ENCODE data around the gene ZSCAN10.

The ZSCAN10 gene

GRCh38 chr16:3120435-3120834 is 21.3 kb upstream of the ZSCAN10 start:
- peaks cover 14 to 25% of the 10 kb centered on the region in 2 donors for H3K36me3 ChIP-seq (ENCODE audit: control insufficient read depth in 1 of 2, insufficient read depth in 2 of 2, low read length in 2 of 2)
- no peaks in the 10 kb centered on the region for H3K9me3 ChIP-seq (ENCODE audit: control insufficient read depth in 1 of 2, low read length in 2 of 2)
- H3K27ac ChIP-seq (ENCODE audit: low read depth, low read length), result no peak overlapping the region
- H3K9ac ChIP-seq (ENCODE audit: low read depth in 1 of 2, low read length in 2 of 2), result no peak overlapping the region
- H3K4me1 ChIP-seq (ENCODE audit: control insufficient read depth in 1 of 2, insufficient read depth in 2 of 2, low read length in 2 of 2), result peaks cover 0 to 6% of the 10 kb centered on the region in 2 donors
- H3K27me3 ChIP-seq (ENCODE audit: control insufficient read depth in 1 of 2, insufficient read depth in 2 of 2, low read length in 2 of 2), result no peaks in the 10 kb centered on the region
- no peak overlapping the region for H3K4me3 ChIP-seq (ENCODE audit: low read depth in 1 of 2, low read length in 2 of 2)

DNA sequence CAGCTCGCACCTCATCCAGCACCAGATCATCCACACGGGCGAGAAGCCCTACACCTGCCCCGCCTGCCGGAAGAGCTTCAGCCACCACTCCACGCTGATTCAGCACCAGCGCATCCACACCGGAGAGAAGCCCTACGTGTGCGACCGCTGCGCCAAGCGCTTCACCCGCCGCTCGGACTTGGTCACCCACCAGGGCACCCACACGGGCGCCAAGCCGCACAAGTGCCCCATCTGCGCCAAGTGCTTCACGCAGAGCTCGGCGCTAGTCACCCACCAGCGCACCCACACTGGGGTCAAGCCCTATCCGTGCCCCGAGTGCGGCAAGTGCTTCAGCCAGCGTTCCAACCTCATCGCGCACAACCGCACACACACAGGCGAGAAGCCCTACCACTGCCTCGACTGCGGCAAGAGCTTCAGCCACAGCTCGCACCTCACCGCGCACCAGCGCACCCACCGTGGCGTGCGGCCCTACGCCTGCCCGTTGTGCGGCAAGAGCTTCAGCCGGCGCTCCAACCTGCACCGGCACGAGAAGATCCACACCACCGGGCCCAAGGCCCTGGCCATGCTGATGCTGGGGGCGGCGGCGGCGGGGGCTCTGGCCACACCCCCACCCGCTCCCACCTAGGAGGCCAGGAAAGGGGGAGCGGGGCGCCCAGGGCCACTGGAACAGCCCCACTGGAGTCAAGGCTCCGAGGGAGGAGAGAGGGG is 20.8 kb upstream of the ZSCAN10 start:
- Histone ChIP-seq H3K9me3 (ENCODE audit: control insufficient read depth in 1 of 2, low read length in 2 of 2) (no peaks in the 10 kb centered on the region), H3K4me1 (ENCODE audit: control insufficient read depth in 1 of 2, insufficient read depth in 2 of 2, low read length in 2 of 2) (peaks cover 0 to 6% of the 10 kb centered on the region in 2 donors), H3K9ac (ENCODE audit: low read depth in 1 of 2, low read length in 2 of 2) (no peak overlapping the region), H3K27me3 (ENCODE audit: control insufficient read depth in 1 of 2, insufficient read depth in 2 of 2, low read length in 2 of 2) (no peaks in the 10 kb centered on the region), H3K4me3 (ENCODE audit: low read depth in 1 of 2, low read length in 2 of 2) (no peak overlapping the region), H3K36me3 (ENCODE audit: control insufficient read depth in 1 of 2, insufficient read depth in 2 of 2, low read length in 2 of 2) (peaks cover 18 to 31% of the 10 kb centered on the region in 2 donors), H3K27ac (ENCODE audit: low read depth, low read length) (no peak overlapping the region)

DNA sequence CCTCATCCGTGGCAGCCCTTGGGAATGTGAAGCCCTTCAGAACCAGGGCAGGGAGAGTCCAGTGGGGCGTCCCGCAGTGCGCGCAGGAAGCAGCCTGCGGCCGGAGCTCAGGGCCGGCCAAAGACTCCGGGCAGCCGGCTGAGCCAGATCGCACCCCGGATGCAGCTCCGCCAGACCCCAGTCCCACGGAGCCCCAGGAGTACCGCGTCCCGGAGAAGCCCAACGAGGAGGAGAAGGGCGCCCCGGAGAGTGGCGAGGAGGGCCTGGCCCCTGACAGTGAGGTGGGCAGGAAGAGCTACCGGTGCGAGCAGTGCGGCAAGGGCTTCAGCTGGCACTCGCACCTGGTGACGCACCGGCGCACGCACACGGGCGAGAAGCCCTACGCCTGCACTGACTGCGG is 20.2 kb upstream of the ZSCAN10 start:
- H3K27ac ChIP-seq (ENCODE audit: low read depth, low read length), result no peak overlapping the region
- peaks cover 0 to 8% of the 10 kb centered on the region in 2 donors for H3K4me1 ChIP-seq (ENCODE audit: control insufficient read depth in 1 of 2, insufficient read depth in 2 of 2, low read length in 2 of 2)
- H3K27me3 ChIP-seq (ENCODE audit: control insufficient read depth in 1 of 2, insufficient read depth in 2 of 2, low read length in 2 of 2), result no peaks in the 10 kb centered on the region
- H3K9me3 ChIP-seq (ENCODE audit: control insufficient read depth in 1 of 2, low read length in 2 of 2), result no peaks in the 10 kb centered on the region
- no peak overlapping the region for H3K9ac ChIP-seq (ENCODE audit: low read depth in 1 of 2, low read length in 2 of 2)
- H3K4me3 ChIP-seq (ENCODE audit: low read depth in 1 of 2, low read length in 2 of 2), result no peak overlapping the region
- peaks cover 18 to 32% of the 10 kb centered on the region in 2 donors for H3K36me3 ChIP-seq (ENCODE audit: control insufficient read depth in 1 of 2, insufficient read depth in 2 of 2, low read length in 2 of 2)

DNA sequence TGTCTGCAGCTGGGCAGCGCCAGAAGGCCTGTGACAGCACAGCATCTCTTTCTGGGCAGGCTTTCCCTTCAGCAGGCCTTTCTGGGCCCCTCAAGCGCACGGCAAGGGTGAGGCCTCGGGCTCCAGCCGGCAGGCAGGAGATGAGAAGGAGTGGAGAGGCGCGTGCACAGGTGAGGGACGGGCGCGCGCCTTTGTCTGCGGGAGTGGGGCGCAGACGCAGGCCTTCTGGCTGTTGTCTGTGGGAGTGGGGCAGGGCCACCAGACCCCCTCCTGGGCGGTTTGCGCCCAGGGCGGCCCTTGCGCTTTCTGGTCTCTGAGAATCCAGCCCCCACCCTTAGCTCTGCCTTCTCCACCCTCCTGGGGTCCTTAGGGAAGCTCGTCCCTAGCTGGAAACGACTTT is 19.8 kb upstream of the ZSCAN10 start:
- H3K27me3 ChIP-seq (ENCODE audit: control insufficient read depth in 1 of 2, insufficient read depth in 2 of 2, low read length in 2 of 2), result no peaks in the 10 kb centered on the region
- no peak overlapping the region for H3K27ac ChIP-seq (ENCODE audit: low read depth, low read length)
- H3K4me1 ChIP-seq (ENCODE audit: control insufficient read depth in 1 of 2, insufficient read depth in 2 of 2, low read length in 2 of 2), result peaks cover 2 to 10% of the 10 kb centered on the region in 2 donors
- no peaks in the 10 kb centered on the region for H3K9me3 ChIP-seq (ENCODE audit: control insufficient read depth in 1 of 2, low read length in 2 of 2)
- no peak overlapping the region for H3K9ac ChIP-seq (ENCODE audit: low read depth in 1 of 2, low read length in 2 of 2)
- peaks cover 18 to 32% of the 10 kb centered on the region in 2 donors for H3K36me3 ChIP-seq (ENCODE audit: control insufficient read depth in 1 of 2, insufficient read depth in 2 of 2, low read length in 2 of 2)
- H3K4me3 ChIP-seq (ENCODE audit: low read depth in 1 of 2, low read length in 2 of 2), result no peak overlapping the region

GRCh38 chr16:3118204-3118790 is 19.2 kb upstream of the ZSCAN10 start:
- Histone ChIP-seq H3K4me1 (ENCODE audit: control insufficient read depth in 1 of 2, insufficient read depth in 2 of 2, low read length in 2 of 2) (peaks cover 7 to 11% of the 10 kb centered on the region in 2 donors), H3K4me3 (ENCODE audit: low read depth in 1 of 2, low read length in 2 of 2) (no peak overlapping the region), H3K9ac (ENCODE audit: low read depth in 1 of 2, low read length in 2 of 2) (no peak overlapping the region), H3K36me3 (ENCODE audit: control insufficient read depth in 1 of 2, insufficient read depth in 2 of 2, low read length in 2 of 2) (peaks cover 18 to 32% of the 10 kb centered on the region in 2 donors), H3K9me3 (ENCODE audit: control insufficient read depth in 1 of 2, low read length in 2 of 2) (no peaks in the 10 kb centered on the region), H3K27ac (ENCODE audit: low read depth, low read length) (no peak overlapping the region), H3K27me3 (ENCODE audit: control insufficient read depth in 1 of 2, insufficient read depth in 2 of 2, low read length in 2 of 2) (no peaks in the 10 kb centered on the region)

- H3K27ac ChIP-seq (ENCODE audit: low read depth, low read length), result no peak overlapping the region
- H3K36me3 ChIP-seq (ENCODE audit: control insufficient read depth in 1 of 2, insufficient read depth in 2 of 2, low read length in 2 of 2), result peaks cover 18 to 30% of the 10 kb centered on the region in 2 donors
- H3K27me3 ChIP-seq (ENCODE audit: control insufficient read depth in 1 of 2, insufficient read depth in 2 of 2, low read length in 2 of 2), result no peaks in the 10 kb centered on the region
- H3K9ac ChIP-seq (ENCODE audit: low read depth in 1 of 2, low read length in 2 of 2), result no peak overlapping the region
- peaks cover 12 to 17% of the 10 kb centered on the region in 2 donors for H3K4me1 ChIP-seq (ENCODE audit: control insufficient read depth in 1 of 2, insufficient read depth in 2 of 2, low read length in 2 of 2)
- no peak overlapping the region for H3K4me3 ChIP-seq (ENCODE audit: low read depth in 1 of 2, low read length in 2 of 2)
- no peaks in the 10 kb centered on the region for H3K9me3 ChIP-seq (ENCODE audit: control insufficient read depth in 1 of 2, low read length in 2 of 2)
Measured at GRCh38 chr16:3115561-3115960, 16.5 kb upstream of the ZSCAN10 start.

GRCh38 chr16:3115003-3115402 is 15.9 kb upstream of the ZSCAN10 start:
- Histone ChIP-seq H3K36me3 (ENCODE audit: control insufficient read depth in 1 of 2, insufficient read depth in 2 of 2, low read length in 2 of 2) (peaks cover 18 to 26% of the 10 kb centered on the region in 2 donors), H3K9me3 (ENCODE audit: control insufficient read depth in 1 of 2, low read length in 2 of 2) (no peaks in the 10 kb centered on the region), H3K4me1 (ENCODE audit: control insufficient read depth in 1 of 2, insufficient read depth in 2 of 2, low read length in 2 of 2) (peaks cover 12 to 17% of the 10 kb centered on the region in 2 donors), H3K4me3 (ENCODE audit: low read depth in 1 of 2, low read length in 2 of 2) (no peak overlapping the region), H3K27me3 (ENCODE audit: control insufficient read depth in 1 of 2, insufficient read depth in 2 of 2, low read length in 2 of 2) (no peaks in the 10 kb centered on the region), H3K27ac (ENCODE audit: low read depth, low read length) (no peak overlapping the region), H3K9ac (ENCODE audit: low read depth in 1 of 2, low read length in 2 of 2) (no peak overlapping the region)

GRCh38 chr16:3113765-3114479 is 14.8 kb upstream of the ZSCAN10 start:
- H3K9ac ChIP-seq (ENCODE audit: low read depth in 1 of 2, low read length in 2 of 2), result peak overlapping the region; percentile 74 to 84
- no peak overlapping the region for H3K27ac ChIP-seq (ENCODE audit: low read depth, low read length)
- H3K4me1 ChIP-seq (ENCODE audit: control insufficient read depth in 1 of 2, insufficient read depth in 2 of 2, low read length in 2 of 2), result peaks cover 12 to 17% of the 10 kb centered on the region in 2 donors
- peaks cover 18% of the 10 kb centered on the region in 2 donors for H3K36me3 ChIP-seq (ENCODE audit: control insufficient read depth in 1 of 2, insufficient read depth in 2 of 2, low read length in 2 of 2)
- no peaks in the 10 kb centered on the region for H3K27me3 ChIP-seq (ENCODE audit: control insufficient read depth in 1 of 2, insufficient read depth in 2 of 2, low read length in 2 of 2)
- H3K4me3 ChIP-seq (ENCODE audit: low read depth in 1 of 2, low read length in 2 of 2), result peak overlapping the region; percentile 88 to 92
- no peaks in the 10 kb centered on the region for H3K9me3 ChIP-seq (ENCODE audit: control insufficient read depth in 1 of 2, low read length in 2 of 2)

GRCh38 chr16:3112881-3113574 is 13.9 kb upstream of the ZSCAN10 start:
- Histone ChIP-seq H3K27ac (ENCODE audit: low read depth, low read length) (peak overlapping the region; percentile 35), H3K27me3 (ENCODE audit: control insufficient read depth in 1 of 2, insufficient read depth in 2 of 2, low read length in 2 of 2) (no peaks in the 10 kb centered on the region), H3K4me3 (ENCODE audit: low read depth in 1 of 2, low read length in 2 of 2) (peak overlapping the region; percentile 88 to 92)

More at GRCh38 chr16:3112881-3113574, 13.9 kb upstream of the ZSCAN10 start:
- Histone ChIP-seq H3K9me3 (ENCODE audit: control insufficient read depth in 1 of 2, low read length in 2 of 2) (no peaks in the 10 kb centered on the region), H3K36me3 (ENCODE audit: control insufficient read depth in 1 of 2, insufficient read depth in 2 of 2, low read length in 2 of 2) (peaks cover 13 to 14% of the 10 kb centered on the region in 2 donors), H3K9ac (ENCODE audit: low read depth in 1 of 2, low read length in 2 of 2) (peak overlapping the region; percentile 74 to 84), H3K4me1 (ENCODE audit: control insufficient read depth in 1 of 2, insufficient read depth in 2 of 2, low read length in 2 of 2) (peaks cover 12 to 17% of the 10 kb centered on the region in 2 donors)
